Measurements from ENCODE around the gene RHOF. TPM values are rescaled to one million over a fixed set of nuclear protein-coding genes. Genes with fewer than 3 reads are reported as not detected.

RHOF gene
- total RNA-seq, 1 experiment from 2014 or later, result 36.7 TPM

DNA sequence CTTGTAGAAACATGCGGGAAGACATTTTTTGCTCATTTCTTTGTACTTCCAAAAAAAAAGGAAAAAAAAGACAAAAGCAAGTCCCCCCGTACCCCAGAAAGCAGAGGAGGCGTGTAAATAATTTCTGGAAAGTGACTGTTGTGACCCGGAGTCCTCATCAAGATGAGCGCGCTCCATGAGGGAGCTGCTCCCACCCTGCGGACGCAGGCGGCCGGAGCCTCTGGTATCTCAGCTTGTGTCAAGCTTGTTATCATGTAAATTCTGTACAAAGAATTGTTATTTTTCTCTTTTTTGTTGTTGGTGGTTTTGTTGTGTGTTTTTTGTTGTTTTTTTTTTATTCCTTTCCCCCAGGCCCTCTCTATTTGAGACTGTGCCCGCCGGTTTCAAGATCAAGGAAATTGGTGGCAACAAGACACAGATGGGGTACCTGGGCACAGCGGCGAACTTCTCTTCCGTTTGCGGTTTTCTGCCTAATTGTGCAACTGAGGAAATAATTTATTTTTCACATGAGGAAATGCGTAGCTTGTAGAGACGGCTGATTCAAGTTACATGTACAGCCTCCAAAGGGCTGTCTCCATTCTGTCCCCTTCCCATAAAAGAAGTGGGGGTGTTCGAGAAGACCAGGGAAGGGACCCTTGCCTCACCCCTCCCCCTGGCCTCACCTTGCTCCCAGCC is 38.2 kb upstream of the RHOF start:
- CTCF ChIA-PET, result no interaction called here
- Histone ChIP-seq H3K4me3 (ENCODE audit: low read depth, low read length) (no peak overlapping the region), H3K36me3 (ENCODE audit: control insufficient read depth, insufficient read depth, low read length) (no peaks in the 10 kb centered on the region), H3K4me1 (no peaks in the 10 kb centered on the region), H3K9me3 (no peaks in the 10 kb centered on the region), H3K27me3 (replicated peaks; ENCODE audit: control insufficient read depth, insufficient read depth, low read length) (no peaks in the 10 kb centered on the region)
- Mint-ChIP-seq H3K4me3 (ENCODE audit: unreplicated experiment) (no peak overlapping the region), H3K27me3 (ENCODE audit: insufficient read depth, unreplicated experiment) (no peaks in the 10 kb centered on the region), H3K4me1 (ENCODE audit: low read depth, unreplicated experiment) (peaks cover 5% of the 10 kb centered on the region), H3K27ac (ENCODE audit: unreplicated experiment) (no peak overlapping the region), H3K36me3 (ENCODE audit: insufficient read depth, unreplicated experiment) (peaks cover 36% of the 10 kb centered on the region), H3K9me3 (ENCODE audit: unreplicated experiment) (no peaks in the 10 kb centered on the region)
- intact Hi-C loops (cut with micrococcal nuclease; ENCODE audit: unreplicated experiment), result no loop called here
- no peak for DNase-seq
- TF ChIP-seq, protein P1, sequence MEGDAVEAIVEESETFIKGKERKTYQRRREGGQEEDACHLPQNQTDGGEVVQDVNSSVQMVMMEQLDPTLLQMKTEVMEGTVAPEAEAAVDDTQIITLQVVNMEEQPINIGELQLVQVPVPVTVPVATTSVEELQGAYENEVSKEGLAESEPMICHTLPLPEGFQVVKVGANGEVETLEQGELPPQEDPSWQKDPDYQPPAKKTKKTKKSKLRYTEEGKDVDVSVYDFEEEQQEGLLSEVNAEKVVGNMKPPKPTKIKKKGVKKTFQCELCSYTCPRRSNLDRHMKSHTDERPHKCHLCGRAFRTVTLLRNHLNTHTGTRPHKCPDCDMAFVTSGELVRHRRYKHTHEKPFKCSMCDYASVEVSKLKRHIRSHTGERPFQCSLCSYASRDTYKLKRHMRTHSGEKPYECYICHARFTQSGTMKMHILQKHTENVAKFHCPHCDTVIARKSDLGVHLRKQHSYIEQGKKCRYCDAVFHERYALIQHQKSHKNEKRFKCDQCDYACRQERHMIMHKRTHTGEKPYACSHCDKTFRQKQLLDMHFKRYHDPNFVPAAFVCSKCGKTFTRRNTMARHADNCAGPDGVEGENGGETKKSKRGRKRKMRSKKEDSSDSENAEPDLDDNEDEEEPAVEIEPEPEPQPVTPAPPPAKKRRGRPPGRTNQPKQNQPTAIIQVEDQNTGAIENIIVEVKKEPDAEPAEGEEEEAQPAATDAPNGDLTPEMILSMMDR (IDR thresholded peaks at IDR 0.05; ENCODE audit: insufficient read depth in 1 of 2, low read depth in 1 of 2, low read length in 1 of 2, severe bottlenecking in 1 of 2, unreplicated experiment in 1 of 2), result no peak
- POLR2A ChIA-PET, result no interaction called here
- BruUV-seq (replicated peaks), result no TSS peak

DNA sequence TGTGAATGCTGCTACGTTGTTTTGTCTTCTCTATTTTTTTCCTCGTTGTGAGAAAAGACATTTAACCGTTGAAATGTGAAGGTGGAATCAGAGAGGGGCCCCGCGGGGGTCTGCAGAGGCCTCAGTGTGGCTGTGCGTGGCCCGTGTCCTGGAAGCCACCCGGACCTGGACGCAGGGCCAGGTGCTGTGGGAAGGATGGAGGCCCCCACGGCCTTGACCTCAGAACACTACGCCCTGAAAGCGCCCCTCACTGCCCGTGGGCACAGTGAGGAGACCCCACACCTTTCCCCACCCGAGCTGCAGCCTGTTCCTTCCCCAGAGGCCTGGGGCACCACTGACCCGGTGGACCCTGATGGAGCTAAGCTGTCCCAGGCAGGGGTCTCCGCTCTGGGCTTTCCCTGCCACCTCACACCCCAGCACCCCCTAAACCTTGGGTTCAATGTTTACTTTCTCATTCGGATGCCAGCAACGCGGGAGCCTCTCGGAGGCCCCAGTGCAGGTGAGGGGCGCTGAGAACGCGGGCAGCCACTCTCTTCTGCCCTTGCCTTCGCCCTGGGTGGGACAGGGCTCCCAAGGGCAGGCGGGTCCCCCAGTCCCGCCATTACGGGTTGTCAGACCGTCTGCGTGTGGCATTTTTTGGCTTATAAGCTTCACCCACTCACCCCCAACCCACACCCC is 37.2 kb upstream of the RHOF start:
- no peaks in the 10 kb centered on the region for H3K9me3 Mint-ChIP-seq (ENCODE audit: unreplicated experiment)
- H3K36me3 Mint-ChIP-seq (ENCODE audit: insufficient read depth, unreplicated experiment), result peaks cover 43% of the 10 kb centered on the region
- ChIA-PET POLR2A (no interaction called here), CTCF (no interaction called here)
- no peaks in the 10 kb centered on the region for H3K27me3 Mint-ChIP-seq (ENCODE audit: insufficient read depth, unreplicated experiment)
- Histone ChIP-seq H3K27me3 (replicated peaks; ENCODE audit: control insufficient read depth, insufficient read depth, low read length) (no peaks in the 10 kb centered on the region), H3K4me1 (no peaks in the 10 kb centered on the region), H3K4me3 (ENCODE audit: low read depth, low read length) (no peak overlapping the region), H3K36me3 (ENCODE audit: control insufficient read depth, insufficient read depth, low read length) (no peaks in the 10 kb centered on the region), H3K9me3 (no peaks in the 10 kb centered on the region)
- TSS peak; percentile 26 for BruUV-seq (replicated peaks)
- H3K4me3 Mint-ChIP-seq (ENCODE audit: unreplicated experiment), result no peak overlapping the region
- DNase-seq, result no peak
- H3K4me1 Mint-ChIP-seq (ENCODE audit: low read depth, unreplicated experiment), result peaks cover 5% of the 10 kb centered on the region
- H3K27ac Mint-ChIP-seq (ENCODE audit: unreplicated experiment), result no peak overlapping the region
- intact Hi-C loops (cut with micrococcal nuclease; ENCODE audit: unreplicated experiment), result no loop called here
- TF ChIP-seq, protein P1 (IDR thresholded peaks at IDR 0.05; ENCODE audit: insufficient read depth in 1 of 2, low read depth in 1 of 2, low read length in 1 of 2, severe bottlenecking in 1 of 2, unreplicated experiment in 1 of 2), result no peak

DNA sequence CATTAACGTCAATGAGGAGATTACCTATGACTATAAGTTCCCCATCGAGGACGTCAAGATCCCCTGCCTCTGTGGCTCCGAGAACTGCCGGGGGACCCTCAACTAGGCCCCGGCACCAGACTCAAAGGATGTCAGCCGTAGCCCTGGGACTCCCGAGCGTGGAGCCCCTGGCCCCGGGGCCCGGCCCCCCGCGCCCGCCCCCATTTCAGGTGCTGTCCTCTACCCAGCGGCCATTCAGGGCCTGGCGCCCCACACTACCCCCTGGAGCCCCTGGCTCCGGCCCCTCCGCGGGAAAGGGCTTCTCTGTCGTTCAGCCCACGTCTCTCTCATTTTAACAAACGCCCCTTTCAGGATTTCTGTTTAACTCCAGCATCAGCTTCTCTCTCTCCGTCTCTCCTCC is 36.6 kb upstream of the RHOF start:
- Histone ChIP-seq H3K9me3 (no peaks in the 10 kb centered on the region), H3K4me1 (no peaks in the 10 kb centered on the region), H3K36me3 (ENCODE audit: control insufficient read depth, insufficient read depth, low read length) (no peaks in the 10 kb centered on the region), H3K27me3 (replicated peaks; ENCODE audit: control insufficient read depth, insufficient read depth, low read length) (no peaks in the 10 kb centered on the region), H3K4me3 (ENCODE audit: low read depth, low read length) (no peak overlapping the region)
- H3K36me3 Mint-ChIP-seq (ENCODE audit: insufficient read depth, unreplicated experiment), result peaks cover 43% of the 10 kb centered on the region
- H3K9me3 Mint-ChIP-seq (ENCODE audit: unreplicated experiment), result no peaks in the 10 kb centered on the region
- intact Hi-C loops (cut with micrococcal nuclease; ENCODE audit: unreplicated experiment), result no loop called here
- H3K4me3 Mint-ChIP-seq (ENCODE audit: unreplicated experiment), result no peak overlapping the region
- BruUV-seq (replicated peaks), result no TSS peak
- H3K27me3 Mint-ChIP-seq (ENCODE audit: insufficient read depth, unreplicated experiment), result no peaks in the 10 kb centered on the region
- ChIA-PET POLR2A (no interaction called here), CTCF (no interaction called here)
- TF ChIP-seq, protein P1 (IDR thresholded peaks at IDR 0.05; ENCODE audit: insufficient read depth in 1 of 2, low read depth in 1 of 2, low read length in 1 of 2, severe bottlenecking in 1 of 2, unreplicated experiment in 1 of 2), result no peak
- H3K27ac Mint-ChIP-seq (ENCODE audit: unreplicated experiment), result no peak overlapping the region
- DNase-seq, result no peak
- peaks cover 5% of the 10 kb centered on the region for H3K4me1 Mint-ChIP-seq (ENCODE audit: low read depth, unreplicated experiment)

Data from Caco-2 (cell line).